GM23248 (cell line): ENCODE measurements around the gene CMTM5. TPM values are rescaled to one million over a fixed set of nuclear protein-coding genes. Genes with fewer than 3 reads are reported as not detected.

Experiments
- DNase-seq: peaks from one replicate; pipeline ENCODE4 v3.0.0-alpha.2; 2015
- H2AFZ ChIP-seq: fragments of 200-600 bp; sonication (generic); 2 replicates; pipeline ENCODE4 v1.6.1; 2016; ENCODE audit warnings: antibody characterized with exemption
- H3F3A ChIP-seq: fragments of 200-600 bp; sonication (generic); 2 replicates; pipeline ENCODE4 v1.6.1; 2016; ENCODE audit warnings: mild to moderate bottlenecking, antibody characterized with exemption, mixed run types; ENCODE audit not compliant: insufficient read depth
- H3K27ac ChIP-seq: fragments of 200-600 bp; sonication (generic); 2 replicates; pipeline ENCODE4 v1.5.1; 2016; ENCODE audit warnings: mild to moderate bottlenecking
- H3K27me3 ChIP-seq: fragments of 200-600 bp; sonication (generic); replicated peaks from 2 replicates; pipeline ENCODE4 v1.6.1; 2016; ENCODE audit warnings: mild to moderate bottlenecking; ENCODE audit not compliant: insufficient read depth
- H3K36me3 ChIP-seq: fragments of 200-600 bp; sonication (generic); 2 replicates; pipeline ENCODE4 v1.6.1; 2016; ENCODE audit warnings: low read depth, mild to moderate bottlenecking
- H3K4me1 ChIP-seq: fragments of 200-600 bp; sonication (generic); 2 replicates; pipeline ENCODE4 v1.6.1; 2016; ENCODE audit warnings: mild to moderate bottlenecking; ENCODE audit not compliant: insufficient read depth
- H3K4me2 ChIP-seq: fragments of 200-600 bp; sonication (generic); one replicate; pipeline ENCODE4 v1.6.1; 2016; ENCODE audit warnings: mild to moderate bottlenecking; ENCODE audit not compliant: unreplicated experiment
- H3K4me3 ChIP-seq: fragments of 200-600 bp; sonication (generic); 2 replicates; pipeline ENCODE4 v1.5.1; 2016; ENCODE audit warnings: mild to moderate bottlenecking
- H3K79me2 ChIP-seq: fragments of 200-600 bp; sonication (generic); 2 replicates; pipeline ENCODE4 v1.6.1; 2016; ENCODE audit warnings: mild to moderate bottlenecking; ENCODE audit not compliant: insufficient read depth
- H3K9ac ChIP-seq: fragments of 200-600 bp; sonication (generic); 2 replicates; pipeline ENCODE4 v1.6.1; 2016; ENCODE audit warnings: mild to moderate bottlenecking
- H3K9me2 ChIP-seq: fragments of 200-600 bp; sonication (generic); 2 replicates; pipeline ENCODE4 v1.6.1; 2016; ENCODE audit warnings: mixed run types, mild to moderate bottlenecking, moderate library complexity; ENCODE audit not compliant: insufficient read depth
- H3K9me3 ChIP-seq: fragments of 200-600 bp; sonication (generic); one replicate; pipeline ENCODE4 v1.6.1; 2017; ENCODE audit warnings: low read depth
- H4K20me1 ChIP-seq: fragments of 200-600 bp; sonication (generic); 2 replicates; pipeline ENCODE4 v1.6.0; 2016; ENCODE audit not compliant: insufficient read depth
- EZH2 ChIP-seq: fragments of 200-600 bp; sonication (generic); IDR thresholded peaks from 2 replicates; pipeline ENCODE4 v1.6.1; 2018; ENCODE audit warnings: antibody characterized with exemption, mild to moderate bottlenecking; ENCODE audit not compliant: insufficient read depth, poor library complexity, severe bottlenecking
- EZH2phosphoT487 ChIP-seq: fragments of 200-600 bp; sonication (generic); IDR thresholded peaks from 2 replicates; pipeline ENCODE4 v1.6.1; 2018; ENCODE audit warnings: antibody characterized with exemption, moderate library complexity, mild to moderate bottlenecking, low read depth; ENCODE audit not compliant: insufficient read depth
- WGBS, 2 experiments: methylation state at CpG; one replicate each; pipeline ENCODE4 v1.1.6; 2015 to 2017; ENCODE audit warnings: low lambda C conversion rate in 2 of 2, low coverage in 1 of 2; ENCODE audit errors: missing lambda C conversion rate in 2 of 2; 5-methylcytosine and 5-hydroxymethylcytosine counted together
- in situ Hi-C: fragments of 300-500 bp; cut with MboI; formaldehyde crosslinking; loops from 2 replicates; pipeline ENCODE4 v1.15.0; 2020
- polyA plus RNA-seq: library from polyadenylated mRNA; unstranded; fragments of >200 nt; fragmentation: Nextera tagmentation; extraction: Ambion mirVana; gene quantifications from 2 replicates; pipeline ENCODE4 v1.2.1, GENCODE V29; 2016
- total RNA-seq: library from RNA; depleted of rRNA; stranded (reverse); fragments of >200 nt; shearing (Covaris generic); gene quantifications from 2 replicates; pipeline ENCODE4 v1.2.3, GENCODE V29; 2014

Gene CMTM5
- total and polyA plus RNA-seq, 2 experiments from 2014 or later: not detected

DNA sequence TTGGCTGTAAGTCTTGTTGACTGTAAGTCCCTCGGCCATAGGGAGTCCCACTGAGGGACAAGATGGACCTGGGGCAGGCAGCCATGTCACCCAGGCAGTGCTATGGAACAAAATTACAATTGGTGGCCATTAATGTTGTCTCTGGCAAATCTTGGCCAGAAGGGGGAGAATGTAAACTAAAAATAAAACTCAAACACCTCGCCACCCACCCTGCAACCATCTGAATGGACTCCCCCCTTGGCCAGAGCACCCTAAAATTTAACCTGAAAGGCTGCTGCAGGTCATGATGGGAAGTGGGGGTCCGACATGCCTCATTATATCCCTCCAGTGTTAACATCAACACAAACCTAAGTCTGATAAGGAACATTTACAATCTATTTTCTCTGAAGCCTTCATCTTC is 32.4 kb upstream of the CMTM5 start:
- DNase-seq: no peak
- Histone ChIP-seq H3K27ac (no peak overlapping the region), H3K4me2 (no peak overlapping the region), H3K9ac (no peak overlapping the region), H4K20me1 (no peaks in the 10 kb centered on the region), H2AFZ (no peak overlapping the region), H3K4me1 (no peaks in the 10 kb centered on the region), H3K79me2 (no peaks in the 10 kb centered on the region), H3K9me3 (no peaks in the 10 kb centered on the region), H3K9me2 (no peaks in the 10 kb centered on the region), H3F3A (no peaks in the 10 kb centered on the region), H3K36me3 (no peaks in the 10 kb centered on the region), H3K27me3 (no peaks in the 10 kb centered on the region), H3K4me3 (no peak overlapping the region)
- 53 to 73% methylated on average over 3 of the region's 3 CpGs for WGBS, 2 experiments
- in situ Hi-C loops: no loop called here
- no peak for TF ChIP-seq EZH2phosphoT487
- no peak for TF ChIP-seq EZH2

DNA sequence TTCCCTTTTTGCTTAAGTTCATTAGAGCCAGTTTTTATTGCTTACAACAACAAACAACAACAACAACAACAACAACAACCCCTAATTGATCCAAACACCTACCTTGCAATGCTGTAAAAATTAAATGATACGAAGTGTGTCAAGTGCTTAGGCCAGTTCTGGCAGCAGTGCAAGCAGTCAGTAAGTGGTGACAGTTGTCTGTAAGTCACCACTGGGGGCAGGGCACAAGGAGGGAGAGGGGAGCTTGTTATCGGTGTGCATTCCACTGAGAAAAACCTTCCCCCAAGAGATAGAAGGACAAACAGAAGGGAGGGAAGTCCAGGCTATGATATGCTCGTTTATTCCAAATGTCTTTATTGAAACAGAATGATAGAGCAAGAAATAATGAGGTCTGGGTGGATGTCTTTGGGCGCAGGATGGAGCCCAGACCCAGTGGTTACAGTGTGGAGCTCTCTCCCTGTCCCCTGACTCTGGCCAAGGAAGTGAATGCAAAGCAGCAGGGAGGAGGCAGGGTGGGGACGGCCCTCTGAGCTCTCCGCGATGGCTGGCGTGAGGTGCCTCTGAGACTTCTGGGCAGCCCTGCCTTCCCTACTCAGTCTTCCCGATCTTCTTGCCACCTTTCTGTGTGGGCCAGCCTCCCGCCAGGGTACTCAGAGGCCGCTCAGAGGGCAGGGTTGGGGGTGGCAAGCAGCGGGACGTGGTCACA is 30.7 kb upstream of the CMTM5 start:
- Histone ChIP-seq H3K79me2 (no peaks in the 10 kb centered on the region), H4K20me1 (no peaks in the 10 kb centered on the region), H3F3A (no peaks in the 10 kb centered on the region), H3K9ac (no peak overlapping the region), H3K4me2 (no peak overlapping the region), H2AFZ (no peak overlapping the region), H3K9me2 (no peaks in the 10 kb centered on the region), H3K9me3 (no peaks in the 10 kb centered on the region), H3K4me1 (no peaks in the 10 kb centered on the region), H3K4me3 (no peak overlapping the region), H3K27me3 (no peaks in the 10 kb centered on the region), H3K27ac (no peak overlapping the region), H3K36me3 (no peaks in the 10 kb centered on the region)
- DNase-seq: no peak
- WGBS, 2 experiments: 70 to 76% methylated on average over 13 of the region's 13 CpGs
- no peak for TF ChIP-seq EZH2phosphoT487
- in situ Hi-C loops: no loop called here

DNA sequence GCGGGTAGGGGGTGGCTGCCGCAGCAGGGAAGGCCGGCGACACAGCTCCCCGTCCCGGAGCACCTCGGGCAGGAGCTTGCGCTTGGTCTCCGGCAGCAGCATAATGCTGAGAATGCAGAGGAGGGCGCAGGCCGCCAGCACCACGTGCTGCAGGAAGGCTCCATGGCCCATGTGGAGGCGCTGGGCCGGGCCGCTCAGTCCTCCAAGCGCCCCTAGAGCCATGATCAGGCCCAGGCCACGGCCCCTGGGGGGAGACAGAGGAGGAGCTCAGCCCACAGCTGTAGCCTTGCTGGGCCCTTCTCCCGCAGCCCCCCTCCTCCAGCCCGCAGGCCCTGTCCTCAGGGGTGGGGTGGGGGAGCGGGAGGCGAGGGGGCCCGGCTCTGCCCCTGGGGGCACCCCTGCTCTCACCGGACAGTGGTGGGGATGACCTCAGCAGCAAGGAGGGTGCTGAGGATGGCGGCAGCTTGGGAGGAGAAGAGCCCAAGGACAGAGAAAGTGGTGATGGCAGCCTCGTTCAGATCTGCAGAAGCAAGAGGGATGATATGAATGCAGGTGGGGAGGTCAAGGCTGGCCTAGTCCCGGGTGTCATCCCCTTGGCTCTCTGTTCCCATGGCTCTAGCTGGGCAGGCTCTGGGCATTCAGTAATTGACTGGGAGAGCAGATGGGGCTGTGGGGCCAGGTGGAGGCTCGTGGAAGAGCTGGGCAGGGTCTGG is 30.0 kb upstream of the CMTM5 start:
- Histone ChIP-seq H2AFZ (no peak overlapping the region), H3K4me1 (no peaks in the 10 kb centered on the region), H3K4me3 (no peak overlapping the region), H3K9me3 (no peaks in the 10 kb centered on the region), H3K79me2 (no peaks in the 10 kb centered on the region), H3K9ac (no peak overlapping the region), H4K20me1 (no peaks in the 10 kb centered on the region), H3K27ac (no peak overlapping the region), H3K36me3 (no peaks in the 10 kb centered on the region), H3K9me2 (no peaks in the 10 kb centered on the region), H3K4me2 (no peak overlapping the region), H3K27me3 (no peaks in the 10 kb centered on the region), H3F3A (no peaks in the 10 kb centered on the region)
- TF ChIP-seq EZH2 (no peak), EZH2phosphoT487 (no peak)
- no peak for DNase-seq
- in situ Hi-C loops: no loop called here
- 82 to 88% methylated on average over 15 to 27 of the region's 27 CpGs for WGBS, 2 experiments

DNA sequence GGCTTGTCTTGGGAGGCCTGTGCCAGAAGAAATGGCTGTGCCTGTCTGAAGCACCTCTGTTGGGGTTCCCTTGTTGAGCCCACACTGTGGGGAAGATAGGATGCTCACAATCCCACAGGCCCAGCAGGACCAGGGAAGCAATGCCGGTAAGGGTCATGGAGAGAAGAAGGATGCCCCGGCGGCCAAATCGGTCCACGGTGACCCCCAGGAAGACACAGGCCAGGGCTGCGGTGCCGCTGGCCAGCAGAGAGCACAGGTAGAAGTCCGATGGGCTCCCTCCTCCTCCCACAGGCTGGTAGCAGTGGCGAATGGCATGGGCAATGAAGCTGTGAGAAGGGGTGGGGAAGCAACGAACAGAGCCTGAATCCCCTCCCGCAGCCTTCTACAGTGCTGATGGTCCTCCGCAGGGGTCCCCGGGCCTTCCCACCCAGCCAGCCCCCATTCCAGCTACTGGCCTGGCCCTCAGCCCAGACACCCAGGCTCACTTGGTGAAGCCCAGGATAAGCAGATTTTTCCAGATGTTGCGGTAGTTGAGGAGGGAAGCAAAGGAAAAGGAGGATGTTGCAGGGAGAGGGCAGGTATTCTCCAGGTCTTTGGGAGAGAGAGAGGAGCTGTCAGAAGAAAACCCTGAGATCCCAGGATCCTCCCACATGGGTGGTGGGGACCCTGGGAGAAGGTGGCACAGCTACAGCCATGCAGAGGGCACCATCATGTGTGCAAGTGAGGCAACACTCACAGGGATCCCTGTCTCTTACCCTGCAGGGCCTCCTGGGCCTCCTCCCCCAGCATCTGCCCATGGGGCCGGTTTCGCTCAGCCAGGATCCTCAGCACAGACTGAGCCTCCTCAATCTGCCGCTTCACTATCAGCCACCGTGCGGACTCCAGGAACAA is 29.2 kb upstream of the CMTM5 start:
- in situ Hi-C loops: no loop called here
- Histone ChIP-seq H3K4me2 (no peak overlapping the region), H3K27ac (no peak overlapping the region), H3K27me3 (no peaks in the 10 kb centered on the region), H3F3A (no peaks in the 10 kb centered on the region), H3K4me1 (no peaks in the 10 kb centered on the region), H3K9me2 (no peaks in the 10 kb centered on the region), H4K20me1 (no peaks in the 10 kb centered on the region), H3K4me3 (no peak overlapping the region), H3K79me2 (no peaks in the 10 kb centered on the region), H3K9ac (no peak overlapping the region), H2AFZ (no peak overlapping the region), H3K36me3 (no peaks in the 10 kb centered on the region), H3K9me3 (no peaks in the 10 kb centered on the region)
- 93 to 96% methylated on average over 19 of the region's 19 CpGs for WGBS, 2 experiments
- no peak for TF ChIP-seq EZH2phosphoT487
- TF ChIP-seq EZH2: no peak
- DNase-seq: no peak
